Neural crest cell (in vitro differentiated cells): ENCODE results near the gene KLF5. TPM values are rescaled to one million over a fixed set of nuclear protein-coding genes. Genes with fewer than 3 reads are reported as not detected.

Experiments used
- DNase-seq: peaks from one replicate; pipeline ENCODE4 v3.0.0; 2021; ENCODE audit warnings: low read depth, mixed read lengths, low spot score
- H3K27ac Mint-ChIP-seq: one replicate; pipeline ENCODE4 v1.8.0; 2021; ENCODE audit warnings: mild to moderate bottlenecking, mixed read lengths; ENCODE audit not compliant: unreplicated experiment
- H3K27me3 Mint-ChIP-seq: 2 replicates; pipeline ENCODE4 v1.8.0; 2021; ENCODE audit warnings: low read depth, mild to moderate bottlenecking, mixed read lengths
- H3K36me3 Mint-ChIP-seq: 2 replicates; pipeline ENCODE4 v1.8.0; 2021; ENCODE audit warnings: low read depth, mild to moderate bottlenecking, mixed read lengths
- H3K4me1 Mint-ChIP-seq: 2 replicates; pipeline ENCODE4 v1.8.0; 2021; ENCODE audit warnings: mixed read lengths
- H3K4me3 Mint-ChIP-seq: one replicate; pipeline ENCODE4 v1.8.0; 2021; ENCODE audit warnings: mild to moderate bottlenecking, mixed read lengths
- H3K9me3 Mint-ChIP-seq: 2 replicates; pipeline ENCODE4 v1.8.0; 2021; ENCODE audit warnings: mixed read lengths
- total RNA-seq: library from RNA; stranded (reverse); gene quantifications from 2 replicates; pipeline ENCODE4 v1.2.1, GENCODE V29; 2021
- TF ChIP-seq, protein P1 (sequence below): fragments of 200-600 bp; sonication (generic); conservative IDR thresholded peaks from 2 replicates; pipeline ENCODE4 v1.5.0; 2021; ENCODE audit warnings: antibody characterized with exemption, mild to moderate bottlenecking

KLF5 gene
- total RNA-seq, 1 donor from 2014 or later: 0.44 TPM

DNA sequence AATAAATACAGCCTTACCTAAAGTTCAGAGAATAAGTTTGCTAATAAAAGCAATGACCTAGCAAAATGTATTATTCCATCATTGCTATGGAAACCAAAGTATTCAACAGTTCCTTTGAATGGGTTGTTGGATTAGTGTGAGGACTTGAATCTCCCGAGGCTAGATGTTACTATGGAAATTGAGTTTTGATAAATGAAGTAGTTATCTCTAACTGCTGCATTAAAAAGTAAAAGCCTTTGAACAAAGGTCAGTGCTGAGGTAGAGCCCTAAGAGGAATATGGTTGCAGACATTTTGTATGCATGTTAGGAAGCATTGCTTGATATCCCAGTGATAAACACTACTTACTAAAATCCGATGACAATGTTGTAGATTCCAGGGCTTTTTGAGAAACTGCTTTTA, 6.2 kb downstream of the KLF5 start:
- TF ChIP-seq, protein P1, sequence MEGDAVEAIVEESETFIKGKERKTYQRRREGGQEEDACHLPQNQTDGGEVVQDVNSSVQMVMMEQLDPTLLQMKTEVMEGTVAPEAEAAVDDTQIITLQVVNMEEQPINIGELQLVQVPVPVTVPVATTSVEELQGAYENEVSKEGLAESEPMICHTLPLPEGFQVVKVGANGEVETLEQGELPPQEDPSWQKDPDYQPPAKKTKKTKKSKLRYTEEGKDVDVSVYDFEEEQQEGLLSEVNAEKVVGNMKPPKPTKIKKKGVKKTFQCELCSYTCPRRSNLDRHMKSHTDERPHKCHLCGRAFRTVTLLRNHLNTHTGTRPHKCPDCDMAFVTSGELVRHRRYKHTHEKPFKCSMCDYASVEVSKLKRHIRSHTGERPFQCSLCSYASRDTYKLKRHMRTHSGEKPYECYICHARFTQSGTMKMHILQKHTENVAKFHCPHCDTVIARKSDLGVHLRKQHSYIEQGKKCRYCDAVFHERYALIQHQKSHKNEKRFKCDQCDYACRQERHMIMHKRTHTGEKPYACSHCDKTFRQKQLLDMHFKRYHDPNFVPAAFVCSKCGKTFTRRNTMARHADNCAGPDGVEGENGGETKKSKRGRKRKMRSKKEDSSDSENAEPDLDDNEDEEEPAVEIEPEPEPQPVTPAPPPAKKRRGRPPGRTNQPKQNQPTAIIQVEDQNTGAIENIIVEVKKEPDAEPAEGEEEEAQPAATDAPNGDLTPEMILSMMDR: no peak
- H3K36me3 Mint-ChIP-seq: no peaks in the 10 kb centered on the region
- H3K27ac Mint-ChIP-seq: no peak overlapping the region
- no peak for DNase-seq
- no peak overlapping the region for H3K4me3 Mint-ChIP-seq
- H3K4me1 Mint-ChIP-seq: peaks cover 12% of the 10 kb centered on the region
- peaks cover 35% of the 10 kb centered on the region for H3K27me3 Mint-ChIP-seq
- no peaks in the 10 kb centered on the region for H3K9me3 Mint-ChIP-seq

DNA sequence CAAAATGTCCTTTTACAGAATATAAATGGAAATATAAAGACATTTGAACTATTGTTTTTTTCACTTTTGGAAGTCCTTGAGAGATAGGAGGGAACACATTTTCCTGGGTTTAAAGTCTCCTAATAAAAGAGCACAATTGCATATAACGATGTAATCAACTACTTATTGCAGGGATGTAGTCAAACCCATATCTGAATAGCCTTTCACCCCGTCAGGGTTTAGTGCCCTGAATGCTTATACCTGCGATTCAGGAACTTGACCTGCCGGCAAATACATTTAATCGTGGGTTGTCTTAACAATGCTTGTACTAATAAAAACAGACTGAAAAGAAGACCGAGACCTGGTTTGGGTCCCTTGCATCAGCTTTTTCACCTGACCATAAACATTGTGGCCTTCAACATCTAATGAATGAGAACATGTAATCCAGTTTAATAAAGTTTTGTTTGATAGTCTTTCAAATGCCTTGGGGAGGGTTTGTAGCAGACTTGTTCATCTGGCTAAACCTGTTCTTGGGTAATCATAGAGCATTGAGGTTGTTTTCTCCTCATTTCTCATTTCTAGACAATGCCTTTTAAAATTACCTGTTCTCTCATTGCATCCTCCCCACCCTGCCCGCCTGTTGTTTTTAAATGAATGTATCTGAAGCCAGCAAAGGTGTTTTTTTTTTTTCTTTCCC, 7.0 kb downstream of the KLF5 start:
- no peak overlapping the region for H3K27ac Mint-ChIP-seq
- H3K36me3 Mint-ChIP-seq: no peaks in the 10 kb centered on the region
- peaks cover 27% of the 10 kb centered on the region for H3K27me3 Mint-ChIP-seq
- TF ChIP-seq, protein P1: no peak
- H3K4me1 Mint-ChIP-seq: peaks cover 5% of the 10 kb centered on the region
- DNase-seq: no peak
- no peaks in the 10 kb centered on the region for H3K9me3 Mint-ChIP-seq
- no peak overlapping the region for H3K4me3 Mint-ChIP-seq

DNA sequence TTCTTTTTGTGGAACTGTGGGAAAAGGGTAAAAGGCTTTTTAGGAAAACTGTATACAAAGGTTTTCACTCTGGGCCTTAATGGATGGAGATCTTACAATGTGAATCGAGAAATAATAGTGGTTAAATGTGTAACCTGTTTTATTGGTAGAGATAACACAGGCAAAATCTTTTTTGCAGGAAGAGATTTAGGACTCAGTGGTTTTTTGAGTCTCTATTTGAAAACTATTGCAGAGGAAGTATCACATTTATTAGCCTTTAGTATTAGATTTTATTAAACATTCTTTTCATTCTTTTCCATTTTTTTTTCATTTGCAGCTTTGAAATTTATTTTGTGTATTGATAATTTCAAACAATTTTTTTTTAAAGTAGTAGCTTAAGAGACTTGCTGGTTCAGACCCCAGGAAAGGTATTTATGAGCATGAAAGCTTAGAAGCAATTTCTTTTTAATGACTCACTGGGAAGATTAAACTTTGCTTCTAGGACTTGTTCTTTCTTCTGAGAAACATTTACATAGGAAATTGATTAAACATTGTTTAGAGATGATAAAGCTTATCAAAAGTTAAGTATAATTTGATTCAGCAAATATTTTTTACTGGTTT, 10.5 kb downstream of the KLF5 start:
- Mint-ChIP-seq H3K27ac (no peak overlapping the region), H3K4me3 (no peak overlapping the region), H3K9me3 (no peaks in the 10 kb centered on the region), H3K36me3 (no peaks in the 10 kb centered on the region), H3K4me1 (peaks cover 9% of the 10 kb centered on the region), H3K27me3 (peaks cover 2% of the 10 kb centered on the region)
- DNase-seq: no peak
- TF ChIP-seq, protein P1: no peak

DNA sequence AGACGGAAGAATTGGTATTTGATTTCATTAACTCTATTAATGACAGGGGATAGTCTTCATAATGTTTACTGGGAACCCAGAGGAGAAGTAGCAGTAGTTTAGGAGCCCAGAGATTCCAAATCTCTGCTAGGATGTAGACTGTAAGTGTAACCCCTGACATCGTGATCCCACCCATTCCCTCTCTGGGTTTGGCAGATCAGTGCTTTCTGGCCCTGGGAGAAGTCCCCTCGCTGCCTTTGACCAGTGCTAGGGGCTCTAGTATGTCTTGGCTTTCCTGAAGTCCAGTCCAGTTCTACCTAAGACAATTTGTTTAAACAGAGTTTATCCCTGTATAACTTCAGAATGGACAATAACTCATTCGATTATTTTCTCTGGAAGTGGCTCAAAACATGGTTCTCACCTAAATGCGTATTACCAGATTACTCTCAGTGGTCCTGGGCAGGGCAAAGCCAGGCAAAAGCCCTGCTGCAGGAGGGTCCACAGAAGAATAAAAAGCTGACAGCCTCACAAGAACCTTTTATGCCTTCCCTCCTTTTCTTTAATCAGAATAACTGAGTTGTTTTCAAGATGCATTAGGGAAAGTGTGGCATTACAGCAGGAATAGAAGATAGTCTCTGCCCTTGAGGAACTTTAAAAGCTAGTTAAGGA, 11.8 kb downstream of the KLF5 start:
- Mint-ChIP-seq H3K9me3 (no peaks in the 10 kb centered on the region), H3K27ac (no peak overlapping the region), H3K4me3 (no peak overlapping the region), H3K36me3 (no peaks in the 10 kb centered on the region), H3K4me1 (peaks cover 6% of the 10 kb centered on the region), H3K27me3 (peaks cover 1% of the 10 kb centered on the region)
- no peak for DNase-seq
- TF ChIP-seq, protein P1: no peak

DNA sequence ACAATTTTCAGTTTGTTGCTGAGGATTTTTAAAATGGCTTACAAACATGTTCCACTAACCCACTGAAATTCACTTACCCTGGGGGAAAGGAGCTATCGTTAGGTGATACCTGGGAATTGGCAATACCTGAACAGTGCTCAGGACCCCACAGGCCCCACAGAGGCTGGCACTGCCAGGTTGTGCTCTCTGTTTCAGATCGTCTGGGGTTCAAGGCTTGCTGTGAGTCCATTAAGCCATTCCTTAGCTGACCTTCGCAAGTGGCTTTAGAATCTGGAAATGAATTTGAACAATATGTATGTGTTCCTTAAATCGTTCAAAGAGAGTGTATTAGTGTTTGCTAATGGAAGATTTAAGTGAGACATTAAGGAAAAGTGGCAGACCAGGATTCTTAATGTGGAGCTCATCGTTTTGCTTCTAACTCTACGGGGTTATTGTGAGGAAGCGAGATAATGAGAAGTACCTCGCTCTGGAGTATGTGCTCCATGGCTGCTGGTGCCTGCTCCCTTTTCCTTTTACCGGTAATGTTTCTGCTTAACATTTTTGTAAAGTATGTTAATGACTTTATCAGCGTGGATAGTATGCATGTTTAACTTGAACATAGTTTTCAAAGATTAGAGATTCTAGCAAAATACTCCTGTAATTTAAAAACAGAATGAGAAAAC, 13.6 kb downstream of the KLF5 start:
- TF ChIP-seq, protein P1: no peak
- H3K4me1 Mint-ChIP-seq: peaks cover 8% of the 10 kb centered on the region
- H3K36me3 Mint-ChIP-seq: no peaks in the 10 kb centered on the region
- H3K27me3 Mint-ChIP-seq: peaks cover 4% of the 10 kb centered on the region
- no peak overlapping the region for H3K27ac Mint-ChIP-seq
- H3K9me3 Mint-ChIP-seq: no peaks in the 10 kb centered on the region
- no peak for DNase-seq
- H3K4me3 Mint-ChIP-seq: no peak overlapping the region
